ENCODE results near the gene SF3B4.

SF3B4 gene

DNA sequence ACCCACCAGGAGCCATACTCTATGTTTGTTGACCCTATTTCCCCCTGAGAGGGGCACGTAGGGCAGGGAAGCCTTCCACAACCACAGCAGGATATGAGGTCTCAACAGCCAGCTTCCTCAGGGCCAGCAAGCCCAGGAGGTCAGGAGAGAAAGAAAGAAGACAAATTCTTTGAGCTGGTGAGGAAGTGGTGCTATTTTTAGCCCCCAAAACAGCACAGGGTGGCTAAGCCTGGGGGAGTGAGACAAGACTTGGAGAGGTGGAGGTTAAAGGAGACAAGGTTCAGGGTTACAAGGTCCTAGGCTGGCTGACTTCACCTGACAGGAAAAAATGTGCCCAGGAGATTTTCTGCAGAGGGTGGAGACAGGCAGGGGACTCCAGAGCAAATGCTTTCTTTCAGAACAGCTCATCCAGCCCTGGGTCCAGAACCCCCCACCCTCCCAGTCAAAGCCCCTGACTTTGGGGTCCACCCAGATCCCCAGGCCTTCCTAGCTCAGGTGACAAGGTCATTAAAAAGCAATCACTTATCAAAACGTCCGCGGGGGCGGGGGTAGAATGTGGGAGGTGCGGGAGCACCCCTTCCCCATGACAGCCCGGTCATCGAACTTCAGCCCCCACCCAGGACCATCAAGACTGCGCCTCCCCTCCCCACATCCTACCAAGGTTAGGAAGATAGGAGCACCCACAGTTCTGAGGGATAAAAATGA, 11.3 kb downstream of the SF3B4 start:
- Histone ChIP-seq H3K18ac (ENCODE audit: low read length) (no peak overlapping the region), H3K23ac (ENCODE audit: low read length) (no peak overlapping the region), H3K4me3 (ENCODE audit: low read length) (peak overlapping the region; percentile 61), H2BK120ac (ENCODE audit: low read depth, low read length) (no peak overlapping the region), H3K27ac (ENCODE audit: low read depth, low read length) (peak overlapping the region; percentile 16), H3K79me2 (ENCODE audit: control insufficient read depth, insufficient read depth, low read length) (peaks cover 2% of the 10 kb centered on the region), H3K4me2 (ENCODE audit: low read length) (peak overlapping the region; percentile 83), H4K8ac (ENCODE audit: low read depth, low read length) (no peak overlapping the region), H3K36me3 (ENCODE audit: control insufficient read depth, insufficient read depth, low read length) (peaks cover under 1% of the 10 kb centered on the region), H3K4me1 (ENCODE audit: control insufficient read depth, low read depth, low read length) (peaks cover 11% of the 10 kb centered on the region), H2AK5ac (ENCODE audit: low read length) (no peak overlapping the region), H3K27me3 (ENCODE audit: insufficient read depth, low read length, poor library complexity) (no peaks in the 10 kb centered on the region), H2BK5ac (ENCODE audit: low read length) (no peak overlapping the region), H3K9ac (ENCODE audit: low read length) (peak overlapping the region; percentile 86), H4K5ac (ENCODE audit: low read length) (no peak overlapping the region), H3K4ac (ENCODE audit: low read depth, low read length) (no peak overlapping the region), H3K79me1 (ENCODE audit: low read length) (peaks cover 9% of the 10 kb centered on the region), H2BK15ac (replicated peaks; ENCODE audit: low read depth) (no peak overlapping the region), H3K56ac (ENCODE audit: low read length) (peak overlapping the region; percentile 88)
- peak; percentile 37 for DNase-seq
- no CpG with 5 or more reads among the region's 9 CpGs for WGBS (ENCODE audit: extremely low coverage, insufficient coverage, low lambda C conversion rate)

DNA sequence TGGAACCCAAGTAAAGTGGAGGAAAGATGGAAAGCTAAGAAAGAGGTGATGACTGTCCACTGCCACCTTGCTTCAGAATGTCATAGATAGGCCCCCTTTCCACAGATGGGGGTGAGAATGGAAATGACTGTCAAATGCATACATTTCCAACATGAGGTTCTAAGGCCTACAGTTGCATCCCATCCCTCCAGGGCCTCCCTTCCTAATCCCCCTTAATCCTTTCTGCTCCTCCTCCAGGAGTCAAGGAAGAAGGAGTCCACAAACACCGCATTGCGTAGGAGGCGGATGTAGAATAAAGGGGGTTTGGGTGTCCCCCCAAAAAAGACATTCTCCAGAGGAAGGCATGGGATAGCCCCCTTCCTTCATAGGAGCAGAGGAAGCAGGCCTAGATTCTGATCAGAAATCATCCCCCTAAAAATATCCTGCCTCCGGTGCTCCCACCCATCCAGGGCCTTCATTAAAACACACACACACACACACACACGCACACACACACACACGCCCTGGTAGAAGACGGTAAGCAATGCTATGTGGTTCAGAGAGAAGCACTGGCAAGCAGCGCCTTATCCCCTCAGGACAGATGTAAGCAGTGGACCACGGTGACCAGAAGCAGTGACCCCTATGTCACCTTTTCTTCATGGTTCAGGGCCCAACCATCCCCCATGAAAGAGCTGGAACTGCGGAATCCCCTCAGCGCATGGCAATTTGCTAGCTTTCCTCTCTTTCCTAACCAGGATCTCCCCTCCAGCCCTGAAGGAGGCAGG, 12.0 kb downstream of the SF3B4 start:
- Histone ChIP-seq H3K4me2 (ENCODE audit: low read length) (peak overlapping the region; percentile 83), H3K27me3 (ENCODE audit: insufficient read depth, low read length, poor library complexity) (no peaks in the 10 kb centered on the region), H4K5ac (ENCODE audit: low read length) (no peak overlapping the region), H3K56ac (ENCODE audit: low read length) (peak overlapping the region; percentile 88), H3K4ac (ENCODE audit: low read depth, low read length) (no peak overlapping the region), H2AK5ac (ENCODE audit: low read length) (no peak overlapping the region), H3K18ac (ENCODE audit: low read length) (no peak overlapping the region), H2BK120ac (ENCODE audit: low read depth, low read length) (no peak overlapping the region), H4K8ac (ENCODE audit: low read depth, low read length) (no peak overlapping the region), H2BK5ac (ENCODE audit: low read length) (no peak overlapping the region), H3K4me1 (ENCODE audit: control insufficient read depth, low read depth, low read length) (peaks cover 11% of the 10 kb centered on the region), H3K9ac (ENCODE audit: low read length) (peak overlapping the region; percentile 86), H3K79me1 (ENCODE audit: low read length) (peaks cover 9% of the 10 kb centered on the region), H3K23ac (ENCODE audit: low read length) (no peak overlapping the region), H3K4me3 (ENCODE audit: low read length) (no peak overlapping the region), H3K27ac (ENCODE audit: low read depth, low read length) (no peak overlapping the region), H3K79me2 (ENCODE audit: control insufficient read depth, insufficient read depth, low read length) (peaks cover 2% of the 10 kb centered on the region), H3K36me3 (ENCODE audit: control insufficient read depth, insufficient read depth, low read length) (peaks cover 2% of the 10 kb centered on the region), H2BK15ac (replicated peaks; ENCODE audit: low read depth) (no peak overlapping the region)
- DNase-seq = no peak
- WGBS (ENCODE audit: extremely low coverage, insufficient coverage, low lambda C conversion rate) = no CpG with 5 or more reads among the region's 11 CpGs

DNA sequence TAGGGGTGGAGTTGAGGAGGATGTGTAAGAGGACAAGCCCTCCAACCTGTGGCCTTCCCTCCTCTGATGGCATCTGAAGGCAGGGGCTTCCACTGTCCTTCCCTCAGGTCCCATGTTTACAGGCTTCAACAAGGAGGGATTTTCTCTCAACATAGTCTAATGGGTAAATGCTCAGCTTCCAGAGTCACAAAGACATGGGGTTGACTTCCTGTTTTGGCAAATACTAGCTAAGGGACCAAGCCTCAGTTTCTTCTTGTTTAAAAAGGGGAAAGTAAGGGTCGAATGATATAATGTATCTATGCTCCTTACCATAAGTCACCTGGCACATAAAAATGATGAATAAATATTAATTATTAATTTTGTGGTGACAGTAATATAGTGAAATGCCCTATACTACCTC, 13.1 kb downstream of the SF3B4 start:
- H4K5ac ChIP-seq (ENCODE audit: low read length) = no peak overlapping the region
- no peak for DNase-seq
- H2BK120ac ChIP-seq (ENCODE audit: low read depth, low read length) = no peak overlapping the region
- no peak overlapping the region for H3K9ac ChIP-seq (ENCODE audit: low read length)
- no peak overlapping the region for H3K4ac ChIP-seq (ENCODE audit: low read depth, low read length)
- H2AK5ac ChIP-seq (ENCODE audit: low read length) = no peak overlapping the region
- no peak overlapping the region for H4K8ac ChIP-seq (ENCODE audit: low read depth, low read length)
- no peak overlapping the region for H3K18ac ChIP-seq (ENCODE audit: low read length)
- no CpG with 5 or more reads among the region's 1 CpG for WGBS (ENCODE audit: extremely low coverage, insufficient coverage, low lambda C conversion rate)
- no peak overlapping the region for H2BK5ac ChIP-seq (ENCODE audit: low read length)
- no peak overlapping the region for H3K56ac ChIP-seq (ENCODE audit: low read length)
- H3K4me1 ChIP-seq (ENCODE audit: control insufficient read depth, low read depth, low read length) = peaks cover 11% of the 10 kb centered on the region
- no peak overlapping the region for H3K23ac ChIP-seq (ENCODE audit: low read length)
- H3K36me3 ChIP-seq (ENCODE audit: control insufficient read depth, insufficient read depth, low read length) = peaks cover 4% of the 10 kb centered on the region
- H3K4me2 ChIP-seq (ENCODE audit: low read length) = no peak overlapping the region
- H3K79me2 ChIP-seq (ENCODE audit: control insufficient read depth, insufficient read depth, low read length) = peaks cover 2% of the 10 kb centered on the region
- H3K27me3 ChIP-seq (ENCODE audit: insufficient read depth, low read length, poor library complexity) = no peaks in the 10 kb centered on the region
- H3K27ac ChIP-seq (ENCODE audit: low read depth, low read length) = no peak overlapping the region
- no peak overlapping the region for H2BK15ac ChIP-seq (replicated peaks; ENCODE audit: low read depth)
- H3K79me1 ChIP-seq (ENCODE audit: low read length) = peaks cover 9% of the 10 kb centered on the region
- no peak overlapping the region for H3K4me3 ChIP-seq (ENCODE audit: low read length)

DNA sequence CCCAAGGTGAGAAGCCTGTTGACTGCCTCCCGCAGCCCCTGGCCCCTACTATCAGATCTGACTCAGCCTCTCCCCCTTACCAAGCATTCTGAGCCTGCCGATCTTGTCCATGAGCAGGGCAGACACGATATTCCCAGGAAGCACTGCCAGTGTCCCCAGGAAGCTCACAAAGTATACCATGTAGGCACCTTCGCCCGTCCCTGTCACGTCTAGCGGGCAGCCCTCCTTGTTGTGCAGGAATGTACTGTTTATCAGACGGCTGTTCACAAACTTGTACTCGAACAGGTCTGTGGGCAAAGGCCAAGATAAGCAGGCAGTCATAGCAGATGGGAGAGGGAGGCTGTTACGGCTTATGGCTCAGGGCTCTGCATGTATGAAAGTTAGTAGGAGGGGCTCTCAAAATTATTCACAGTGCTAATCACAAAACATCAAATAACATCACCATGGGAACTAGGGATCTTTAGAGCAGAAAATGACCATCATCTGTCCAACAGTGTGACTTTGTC, 21.0 kb downstream of the SF3B4 start:
- no peak overlapping the region for H3K4me2 ChIP-seq (ENCODE audit: low read length)
- DNase-seq = no peak
- no CpG with 5 or more reads among the region's 10 CpGs for WGBS (ENCODE audit: extremely low coverage, insufficient coverage, low lambda C conversion rate)
- no peak overlapping the region for H2BK120ac ChIP-seq (ENCODE audit: low read depth, low read length)
- H3K9ac ChIP-seq (ENCODE audit: low read length) = no peak overlapping the region
- H3K23ac ChIP-seq (ENCODE audit: low read length) = no peak overlapping the region
- H3K27ac ChIP-seq (ENCODE audit: low read depth, low read length) = no peak overlapping the region
- no peak overlapping the region for H2BK15ac ChIP-seq (replicated peaks; ENCODE audit: low read depth)
- no peak overlapping the region for H4K5ac ChIP-seq (ENCODE audit: low read length)
- no peaks in the 10 kb centered on the region for H3K79me1 ChIP-seq (ENCODE audit: low read length)
- H3K27me3 ChIP-seq (ENCODE audit: insufficient read depth, low read length, poor library complexity) = no peaks in the 10 kb centered on the region
- H3K56ac ChIP-seq (ENCODE audit: low read length) = no peak overlapping the region
- H4K8ac ChIP-seq (ENCODE audit: low read depth, low read length) = no peak overlapping the region
- no peak overlapping the region for H3K18ac ChIP-seq (ENCODE audit: low read length)
- H2BK5ac ChIP-seq (ENCODE audit: low read length) = no peak overlapping the region
- H3K36me3 ChIP-seq (ENCODE audit: control insufficient read depth, insufficient read depth, low read length) = peaks cover 4% of the 10 kb centered on the region
- H3K4me1 ChIP-seq (ENCODE audit: control insufficient read depth, low read depth, low read length) = no peaks in the 10 kb centered on the region
- no peaks in the 10 kb centered on the region for H3K79me2 ChIP-seq (ENCODE audit: control insufficient read depth, insufficient read depth, low read length)
- no peak overlapping the region for H3K4me3 ChIP-seq (ENCODE audit: low read length)
- H2AK5ac ChIP-seq (ENCODE audit: low read length) = no peak overlapping the region
- no peak overlapping the region for H3K4ac ChIP-seq (ENCODE audit: low read depth, low read length)

DNA sequence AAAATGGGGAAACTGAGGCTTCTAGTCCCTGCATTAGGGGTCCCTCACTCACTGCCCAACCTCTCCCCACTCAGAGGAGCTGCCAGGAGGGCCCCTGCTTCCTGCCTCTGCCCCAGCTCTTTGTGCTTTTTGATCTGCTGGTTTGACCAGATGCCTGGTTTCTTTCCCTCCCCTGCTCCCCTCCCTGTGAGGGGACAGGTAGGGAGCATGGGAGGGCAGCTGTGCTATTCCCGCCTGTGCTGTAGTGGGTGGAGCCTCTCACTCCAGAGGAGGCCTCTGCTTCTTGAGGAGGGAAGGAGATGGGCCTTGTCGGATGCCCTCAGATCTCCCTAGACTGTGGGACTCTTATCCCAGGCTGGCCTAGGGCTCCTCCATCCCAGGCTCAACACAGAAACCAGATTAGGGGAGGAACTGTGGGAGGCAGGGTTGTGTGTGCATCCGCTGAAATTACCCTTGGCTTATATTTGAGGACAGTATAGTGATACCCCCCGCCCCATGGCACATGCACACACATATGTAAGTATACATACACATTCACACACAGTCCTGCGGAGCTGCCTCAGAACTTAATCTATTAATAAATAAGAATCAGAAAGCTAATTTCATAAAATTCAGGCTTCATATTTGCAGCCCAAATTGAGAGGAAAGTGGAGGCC, 23.6 kb downstream of the SF3B4 start:
- peak; percentile 26 for DNase-seq
- Histone ChIP-seq H3K18ac (ENCODE audit: low read length) (no peak overlapping the region), H3K27ac (ENCODE audit: low read depth, low read length) (no peak overlapping the region), H3K79me2 (ENCODE audit: control insufficient read depth, insufficient read depth, low read length) (no peaks in the 10 kb centered on the region), H3K4me3 (ENCODE audit: low read length) (no peak overlapping the region), H3K23ac (ENCODE audit: low read length) (no peak overlapping the region), H2AK5ac (ENCODE audit: low read length) (no peak overlapping the region), H3K79me1 (ENCODE audit: low read length) (no peaks in the 10 kb centered on the region), H3K56ac (ENCODE audit: low read length) (peak overlapping the region; percentile 7), H2BK120ac (ENCODE audit: low read depth, low read length) (no peak overlapping the region), H2BK15ac (replicated peaks; ENCODE audit: low read depth) (no peak overlapping the region), H3K4ac (ENCODE audit: low read depth, low read length) (no peak overlapping the region), H3K9ac (ENCODE audit: low read length) (no peak overlapping the region), H3K4me2 (ENCODE audit: low read length) (no peak overlapping the region), H3K36me3 (ENCODE audit: control insufficient read depth, insufficient read depth, low read length) (no peaks in the 10 kb centered on the region), H2BK5ac (ENCODE audit: low read length) (no peak overlapping the region), H3K27me3 (ENCODE audit: insufficient read depth, low read length, poor library complexity) (no peaks in the 10 kb centered on the region), H4K5ac (ENCODE audit: low read length) (no peak overlapping the region), H3K4me1 (ENCODE audit: control insufficient read depth, low read depth, low read length) (no peaks in the 10 kb centered on the region), H4K8ac (ENCODE audit: low read depth, low read length) (no peak overlapping the region)
- no CpG with 5 or more reads among the region's 5 CpGs for WGBS (ENCODE audit: extremely low coverage, insufficient coverage, low lambda C conversion rate)
